22Rv1 (cell line): Measurements from ENCODE around the gene NANOG.
"Not testable (repeated sequence)": the region's sequence is repeated elsewhere in the genome, so short reads cannot be mapped to it uniquely, and the experiment has no call there.

ENCODE experiments used
- CTCF ChIP-seq: fragments of 450-650 bp; IDR thresholded peaks from 2 replicates; pipeline ENCODE4 v1.5.1; 2017; ENCODE audit warnings: mild to moderate bottlenecking
- ZFX ChIP-seq: fragments of 450-650 bp; IDR thresholded peaks from 2 replicates; pipeline ENCODE4 v1.6.1; 2017; ENCODE audit warnings: antibody characterized with exemption, borderline replicate concordance

GRCh38 chr12:7839848-7840247 lies 50.6 kb downstream of the NANOG start:
- not testable (repeated sequence) for TF ChIP-seq CTCF, ZFX
